RWPE1 (cell line): Measurements from ENCODE around the gene PDGFA.

Source experiments
- CTCF ChIA-PET: fragments of 350-600 bp; sonication (Branson Sonifier 250); formaldehyde crosslinking; extraction: SDS; loops from one replicate; lab custom pipeline; 2021; lab: Yijun Ruan, JAX
- POLR2A ChIA-PET: fragments of 400-600 bp; formaldehyde crosslinking; extraction: SDS; loops from one replicate; lab custom pipeline; 2020; ENCODE audit warnings: antibody characterized with exemption; ENCODE audit not compliant: low non-redundant PET; lab: Yijun Ruan, JAX
- DNase-seq: peaks from one replicate; pipeline ENCODE4 v3.0.0; 2012; ENCODE audit warnings: low spot score
- H3K27ac ChIP-seq: fragments of 450-650 bp; 2 replicates; pipeline ENCODE4 v1.5.1; 2017
- TF ChIP-seq, protein P1 (sequence below): fragments of 450-650 bp; conservative IDR thresholded peaks from 2 replicates; pipeline ENCODE4 v1.5.1; 2017; ENCODE audit warnings: low read depth, mild to moderate bottlenecking

Gene PDGFA

GRCh38 chr7:501526-501925 lies 18.1 kb downstream of the PDGFA start:
- DNase-seq = no peak
- ChIA-PET POLR2A (no interaction called here), CTCF (no interaction called here)
- peak overlapping the region; percentile 98 for H3K27ac ChIP-seq
- TF ChIP-seq, protein P1, sequence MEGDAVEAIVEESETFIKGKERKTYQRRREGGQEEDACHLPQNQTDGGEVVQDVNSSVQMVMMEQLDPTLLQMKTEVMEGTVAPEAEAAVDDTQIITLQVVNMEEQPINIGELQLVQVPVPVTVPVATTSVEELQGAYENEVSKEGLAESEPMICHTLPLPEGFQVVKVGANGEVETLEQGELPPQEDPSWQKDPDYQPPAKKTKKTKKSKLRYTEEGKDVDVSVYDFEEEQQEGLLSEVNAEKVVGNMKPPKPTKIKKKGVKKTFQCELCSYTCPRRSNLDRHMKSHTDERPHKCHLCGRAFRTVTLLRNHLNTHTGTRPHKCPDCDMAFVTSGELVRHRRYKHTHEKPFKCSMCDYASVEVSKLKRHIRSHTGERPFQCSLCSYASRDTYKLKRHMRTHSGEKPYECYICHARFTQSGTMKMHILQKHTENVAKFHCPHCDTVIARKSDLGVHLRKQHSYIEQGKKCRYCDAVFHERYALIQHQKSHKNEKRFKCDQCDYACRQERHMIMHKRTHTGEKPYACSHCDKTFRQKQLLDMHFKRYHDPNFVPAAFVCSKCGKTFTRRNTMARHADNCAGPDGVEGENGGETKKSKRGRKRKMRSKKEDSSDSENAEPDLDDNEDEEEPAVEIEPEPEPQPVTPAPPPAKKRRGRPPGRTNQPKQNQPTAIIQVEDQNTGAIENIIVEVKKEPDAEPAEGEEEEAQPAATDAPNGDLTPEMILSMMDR = no peak

DNA sequence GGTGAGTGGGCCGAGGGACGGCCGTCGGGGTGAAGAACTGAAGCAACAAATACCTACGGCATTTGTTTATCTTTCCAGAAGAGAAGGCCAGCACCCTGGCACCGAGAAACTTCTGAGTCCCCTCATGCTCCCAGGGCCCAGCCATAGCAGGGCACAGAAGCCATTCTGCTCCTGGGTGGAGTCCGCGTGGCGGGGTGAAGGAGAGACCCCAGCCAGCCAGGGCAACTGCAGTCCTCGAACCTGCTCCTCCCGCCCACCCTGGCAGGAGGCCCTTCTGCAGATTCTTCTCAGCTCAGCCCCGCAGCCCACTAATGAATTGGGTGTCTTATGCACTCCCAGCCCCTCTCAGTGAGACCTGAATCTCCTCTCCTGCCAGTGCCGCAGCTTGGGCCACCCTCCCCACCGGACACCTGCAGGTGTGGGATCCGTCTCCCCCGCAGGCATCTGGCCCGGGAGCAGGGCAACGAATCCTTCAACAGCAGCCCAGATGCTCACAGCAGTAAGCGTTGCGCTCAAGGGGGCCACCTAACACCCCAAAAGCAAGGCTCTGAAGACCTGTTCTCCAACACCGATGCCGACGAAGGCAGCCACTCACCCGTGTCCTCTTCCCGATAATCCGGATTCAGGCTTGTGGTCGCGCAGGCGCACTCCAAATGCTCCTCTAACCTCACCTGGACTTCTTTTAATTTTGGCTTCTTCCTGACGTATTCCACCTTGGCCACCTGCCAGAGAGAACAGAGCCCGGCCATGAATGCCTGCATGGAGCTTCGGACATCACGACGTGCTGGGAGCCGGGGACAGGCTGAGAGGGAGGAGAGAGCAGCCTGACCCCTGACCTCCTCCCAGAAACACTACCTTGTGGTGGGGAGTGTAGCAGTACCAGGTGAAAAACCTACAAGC lies 18.9 kb downstream of the PDGFA start:
- TF ChIP-seq, protein P1 = no peak
- CTCF ChIA-PET = no interaction called here
- peak overlapping the region; percentile 98 for H3K27ac ChIP-seq
- POLR2A ChIA-PET = no interaction called here
- no peak for DNase-seq

GRCh38 chr7:499853-500485 lies 19.7 kb downstream of the PDGFA start:
- TF ChIP-seq, protein P1 = no peak
- peak overlapping the region; percentile 98 for H3K27ac ChIP-seq
- CTCF ChIA-PET = no interaction called here
- DNase-seq = no peak
- POLR2A ChIA-PET = no interaction called here

GRCh38 chr7:498678-499641 lies 20.7 kb downstream of the PDGFA start:
- POLR2A ChIA-PET = no interaction called here
- H3K27ac ChIP-seq = peak overlapping the region; percentile 98

DNA sequence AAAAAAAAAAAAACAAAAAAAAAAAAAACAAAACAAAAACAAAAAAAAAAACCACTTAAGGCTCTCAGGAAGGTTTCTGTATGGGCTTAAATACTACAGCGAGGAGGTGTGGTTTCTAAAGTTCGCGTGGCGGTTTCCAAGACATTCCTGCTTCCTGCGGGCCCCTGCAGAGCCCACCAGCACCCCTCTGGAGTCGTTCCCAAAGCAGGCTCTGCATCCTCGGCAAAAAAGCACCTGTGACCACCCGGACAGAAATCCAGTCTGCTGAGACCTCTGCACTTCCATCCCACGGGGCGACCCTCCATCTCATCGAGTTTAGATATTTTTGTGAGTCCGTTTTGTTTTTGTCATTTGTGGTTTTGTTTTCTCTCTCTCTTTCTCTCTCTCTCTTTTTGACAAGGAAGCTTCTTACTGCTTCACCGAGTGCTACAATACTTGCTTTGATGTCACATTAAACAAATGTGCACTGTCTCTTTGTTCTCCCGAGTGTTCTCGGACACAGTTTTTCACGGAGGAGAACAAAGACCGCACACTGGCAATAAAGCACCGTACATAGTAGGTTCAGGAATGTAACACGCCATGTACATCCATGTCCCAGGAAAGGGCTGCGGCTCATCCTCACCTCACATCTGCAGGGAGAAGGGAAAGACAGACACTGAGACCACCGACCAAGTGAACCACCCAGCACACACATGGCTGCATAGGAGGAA lies 21.5 kb downstream of the PDGFA start:
- POLR2A ChIA-PET = no interaction called here

More at GRCh38 chr7:498678-499641, 20.7 kb downstream of the PDGFA start:
- DNase-seq = no peak
- CTCF ChIA-PET = no interaction called here
- TF ChIP-seq, protein P1 = no peak

More for the DNA sequence above, 21.5 kb downstream of the PDGFA start:
- DNase-seq = no peak
- CTCF ChIA-PET = interaction anchor here (0.6 to 0.9 kb wide), 2 partner anchors 127 to 165 kb away, joined by 3 read pairs; no protein-coding TSS in a partner anchor
- peak overlapping the region; percentile 98 for H3K27ac ChIP-seq
- TF ChIP-seq, protein P1 = no peak
